ENCODE results near the gene RPS15.

RPS15 gene

DNA sequence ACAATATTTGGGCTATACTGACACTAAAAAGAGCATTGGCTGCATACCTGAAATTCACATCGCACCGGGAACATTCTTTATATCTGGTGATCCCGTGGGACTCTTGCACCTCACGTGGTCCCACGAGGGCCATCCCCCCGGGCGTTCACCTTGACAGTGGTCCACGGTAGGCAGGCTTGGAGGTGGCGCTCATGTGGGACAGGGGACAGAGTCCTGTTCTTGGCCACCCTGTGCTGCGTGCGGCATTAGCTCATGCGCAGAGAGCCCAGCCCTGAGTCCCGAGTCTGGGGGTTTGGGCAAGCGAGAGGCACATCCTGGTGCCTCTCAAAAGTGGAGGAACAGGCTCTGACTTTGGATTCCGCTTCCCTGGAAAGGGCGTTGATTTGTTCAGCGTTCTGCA, 44.4 kb upstream of the RPS15 start:
- no peak for TF ChIP-seq CTCF (IDR thresholded peaks at IDR 0.05; ENCODE audit: control insufficient read depth, insufficient read depth, low read depth, low read length, missing control alignments)

GRCh38 chr19:1394252-1395193, 43.7 kb upstream of the RPS15 start:
- no peak for DNase-seq (ENCODE audit: low read depth)
- TF ChIP-seq CTCF (IDR thresholded peaks at IDR 0.05; ENCODE audit: control insufficient read depth, insufficient read depth, low read depth, low read length, missing control alignments), result no peak
- no peak overlapping the region for H3K4me3 ChIP-seq (ENCODE audit: control insufficient read depth, low read depth, low read length)

More for the DNA sequence above, 44.4 kb upstream of the RPS15 start:
- H3K4me3 ChIP-seq (ENCODE audit: control insufficient read depth, low read depth, low read length), result no peak overlapping the region
- no peak for DNase-seq (ENCODE audit: low read depth)

GRCh38 chr19:1395194-1396018, 42.8 kb upstream of the RPS15 start:
- no peak overlapping the region for H3K4me3 ChIP-seq (ENCODE audit: control insufficient read depth, low read depth, low read length)
- DNase-seq (ENCODE audit: low read depth), result no peak

GRCh38 chr19:1396019-1396767, 42.0 kb upstream of the RPS15 start:
- no peak for DNase-seq (ENCODE audit: low read depth)
- H3K4me3 ChIP-seq (ENCODE audit: control insufficient read depth, low read depth, low read length), result no peak overlapping the region
- no peak for TF ChIP-seq CTCF (IDR thresholded peaks at IDR 0.05; ENCODE audit: control insufficient read depth, insufficient read depth, low read depth, low read length, missing control alignments)

More at GRCh38 chr19:1395194-1396018, 42.8 kb upstream of the RPS15 start:
- TF ChIP-seq CTCF (IDR thresholded peaks at IDR 0.05; ENCODE audit: control insufficient read depth, insufficient read depth, low read depth, low read length, missing control alignments), result no peak

GRCh38 chr19:1396768-1397679, 41.2 kb upstream of the RPS15 start:
- no peak for DNase-seq (ENCODE audit: low read depth)
- no peak overlapping the region for H3K4me3 ChIP-seq (ENCODE audit: control insufficient read depth, low read depth, low read length)

More at GRCh38 chr19:1396768-1397679, 41.2 kb upstream of the RPS15 start:
- no peak for TF ChIP-seq CTCF (IDR thresholded peaks at IDR 0.05; ENCODE audit: control insufficient read depth, insufficient read depth, low read depth, low read length, missing control alignments)
